ENCODE measurements around the gene STPG2. TPM values are rescaled to one million over a fixed set of nuclear protein-coding genes. Genes with fewer than 3 reads are reported as not detected.

STPG2 gene
- total RNA-seq, 1 donor from 2014 or later, result 0.99 TPM

DNA sequence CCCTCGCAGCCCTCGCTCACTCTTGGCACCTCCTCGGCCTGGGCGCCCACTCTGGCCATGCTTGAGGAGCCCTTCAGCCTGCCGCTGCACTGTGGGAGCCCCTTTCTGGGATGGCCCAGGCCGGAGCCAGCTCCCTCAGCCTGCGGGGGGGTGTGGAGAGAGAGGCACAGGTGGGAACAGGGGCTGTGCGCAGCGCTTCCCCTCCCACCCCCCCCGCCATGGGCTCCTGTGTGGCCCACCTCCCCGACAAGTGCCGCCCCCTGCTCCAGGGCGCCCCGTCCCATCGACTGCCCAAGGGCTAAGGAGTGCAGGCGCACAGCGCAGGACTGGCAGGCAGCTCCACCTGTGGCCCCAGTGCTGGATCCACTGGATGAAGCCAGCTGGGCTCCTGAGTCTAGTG, 220.2 kb downstream of the STPG2 start:
- H3K79me2 ChIP-seq (ENCODE audit: low read depth), result no peaks in the 10 kb centered on the region
- no peak overlapping the region for H3K4me3 ChIP-seq
- no peak overlapping the region for H3K27ac ChIP-seq
- no peaks in the 10 kb centered on the region for H3K9me3 ChIP-seq (ENCODE audit: low read depth)
- Mint-ChIP-seq H3K27me3 (ENCODE audit: insufficient read depth, low read depth) (peaks cover 2% of the 10 kb centered on the region), H3K27ac (no peak overlapping the region), H3K4me3 (no peak overlapping the region), H3K9me3 (no peaks in the 10 kb centered on the region), H3K36me3 (no peaks in the 10 kb centered on the region), H3K4me1 (no peaks in the 10 kb centered on the region)
- no peak overlapping the region for H3K4me2 ChIP-seq
- no peaks in the 10 kb centered on the region for H3K27me3 ChIP-seq
- H3K36me3 ChIP-seq, result no peaks in the 10 kb centered on the region
- H3F3A ChIP-seq (ENCODE audit: low read depth), result no peaks in the 10 kb centered on the region
- no peak for DNase-seq (ENCODE audit: low spot score)
- no peak overlapping the region for H2AFZ ChIP-seq (replicated peaks)
- no peaks in the 10 kb centered on the region for H3K4me1 ChIP-seq
- TF ChIP-seq, protein P1, sequence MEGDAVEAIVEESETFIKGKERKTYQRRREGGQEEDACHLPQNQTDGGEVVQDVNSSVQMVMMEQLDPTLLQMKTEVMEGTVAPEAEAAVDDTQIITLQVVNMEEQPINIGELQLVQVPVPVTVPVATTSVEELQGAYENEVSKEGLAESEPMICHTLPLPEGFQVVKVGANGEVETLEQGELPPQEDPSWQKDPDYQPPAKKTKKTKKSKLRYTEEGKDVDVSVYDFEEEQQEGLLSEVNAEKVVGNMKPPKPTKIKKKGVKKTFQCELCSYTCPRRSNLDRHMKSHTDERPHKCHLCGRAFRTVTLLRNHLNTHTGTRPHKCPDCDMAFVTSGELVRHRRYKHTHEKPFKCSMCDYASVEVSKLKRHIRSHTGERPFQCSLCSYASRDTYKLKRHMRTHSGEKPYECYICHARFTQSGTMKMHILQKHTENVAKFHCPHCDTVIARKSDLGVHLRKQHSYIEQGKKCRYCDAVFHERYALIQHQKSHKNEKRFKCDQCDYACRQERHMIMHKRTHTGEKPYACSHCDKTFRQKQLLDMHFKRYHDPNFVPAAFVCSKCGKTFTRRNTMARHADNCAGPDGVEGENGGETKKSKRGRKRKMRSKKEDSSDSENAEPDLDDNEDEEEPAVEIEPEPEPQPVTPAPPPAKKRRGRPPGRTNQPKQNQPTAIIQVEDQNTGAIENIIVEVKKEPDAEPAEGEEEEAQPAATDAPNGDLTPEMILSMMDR (IDR thresholded peaks at IDR 0.05), result no peak
- TF ChIP-seq EZH2phosphoT487 (IDR thresholded peaks at IDR 0.05), result no peak
- no peak for TF ChIP-seq EZH2 (IDR thresholded peaks at IDR 0.05)
- no peaks in the 10 kb centered on the region for H4K20me1 ChIP-seq (ENCODE audit: low read depth)
- H3K9ac ChIP-seq, result no peak overlapping the region

DNA sequence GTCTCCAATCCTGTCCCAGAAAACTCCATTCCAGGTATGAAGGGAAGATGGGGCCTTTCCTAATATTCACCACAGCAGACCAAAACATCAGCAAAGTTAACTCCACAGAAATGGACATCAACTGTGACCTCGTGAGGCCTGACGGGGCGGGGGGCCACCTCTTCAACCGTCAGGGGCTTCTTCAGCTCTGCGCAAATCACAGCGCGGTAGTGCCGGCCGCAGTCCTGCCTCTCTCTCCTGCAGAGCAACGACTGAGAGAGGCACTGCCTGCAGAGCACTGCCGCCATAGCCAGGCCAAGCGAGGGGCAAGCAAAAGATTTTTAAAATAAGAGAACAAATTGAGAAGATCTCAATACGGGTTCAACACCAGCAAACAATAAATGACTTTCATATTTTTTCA, 226.2 kb downstream of the STPG2 start:
- Histone ChIP-seq H3K27ac (no peak overlapping the region), H3K27me3 (no peaks in the 10 kb centered on the region), H3K9ac (no peak overlapping the region), H3K4me1 (no peaks in the 10 kb centered on the region), H3F3A (ENCODE audit: low read depth) (no peaks in the 10 kb centered on the region), H3K79me2 (ENCODE audit: low read depth) (no peaks in the 10 kb centered on the region), H4K20me1 (ENCODE audit: low read depth) (no peaks in the 10 kb centered on the region), H3K36me3 (no peaks in the 10 kb centered on the region), H2AFZ (replicated peaks) (no peak overlapping the region), H3K4me3 (no peak overlapping the region), H3K9me3 (ENCODE audit: low read depth) (no peaks in the 10 kb centered on the region), H3K4me2 (no peak overlapping the region)
- DNase-seq (ENCODE audit: low spot score), result no peak
- no peaks in the 10 kb centered on the region for H3K36me3 Mint-ChIP-seq
- peaks cover 6% of the 10 kb centered on the region for H3K27me3 Mint-ChIP-seq (ENCODE audit: insufficient read depth, low read depth)
- H3K4me3 Mint-ChIP-seq, result no peak overlapping the region
- no peak overlapping the region for H3K27ac Mint-ChIP-seq
- no peaks in the 10 kb centered on the region for H3K4me1 Mint-ChIP-seq
- no peak for TF ChIP-seq EZH2 (IDR thresholded peaks at IDR 0.05)
- no peak for TF ChIP-seq EZH2phosphoT487 (IDR thresholded peaks at IDR 0.05)
- TF ChIP-seq, protein P1 (IDR thresholded peaks at IDR 0.05), result no peak
- H3K9me3 Mint-ChIP-seq, result no peaks in the 10 kb centered on the region

DNA sequence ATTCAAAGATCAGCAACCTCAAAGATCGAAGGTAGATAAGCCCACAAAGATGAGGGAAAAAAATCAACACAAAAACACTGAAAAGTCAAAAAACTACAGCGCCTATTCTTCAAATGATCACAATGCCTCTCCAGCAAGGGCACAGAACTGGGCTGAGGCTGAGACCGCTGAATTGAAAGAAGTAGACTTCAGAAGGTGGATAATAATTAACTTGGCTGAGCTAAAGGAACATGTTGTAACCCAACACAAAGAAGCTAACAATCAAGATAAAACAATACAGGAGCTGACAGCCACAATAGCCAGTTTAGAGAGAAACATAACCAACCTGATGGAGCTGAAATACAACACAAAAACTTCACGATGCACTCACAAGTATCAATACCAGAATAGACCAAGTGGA, 231.1 kb downstream of the STPG2 start:
- Histone ChIP-seq H3K27ac (no peak overlapping the region), H3K27me3 (no peaks in the 10 kb centered on the region), H3K4me3 (no peak overlapping the region), H3K79me2 (ENCODE audit: low read depth) (no peaks in the 10 kb centered on the region), H4K20me1 (ENCODE audit: low read depth) (no peaks in the 10 kb centered on the region), H3F3A (ENCODE audit: low read depth) (no peaks in the 10 kb centered on the region), H2AFZ (replicated peaks) (no peak overlapping the region), H3K36me3 (no peaks in the 10 kb centered on the region), H3K4me2 (no peak overlapping the region), H3K4me1 (no peaks in the 10 kb centered on the region), H3K9ac (no peak overlapping the region), H3K9me3 (ENCODE audit: low read depth) (no peaks in the 10 kb centered on the region)
- H3K27ac Mint-ChIP-seq, result no peak overlapping the region
- no peaks in the 10 kb centered on the region for H3K9me3 Mint-ChIP-seq
- no peak for TF ChIP-seq EZH2 (IDR thresholded peaks at IDR 0.05)
- TF ChIP-seq EZH2phosphoT487 (IDR thresholded peaks at IDR 0.05), result no peak
- TF ChIP-seq, protein P1 (IDR thresholded peaks at IDR 0.05), result no peak
- no peak overlapping the region for H3K4me3 Mint-ChIP-seq
- H3K27me3 Mint-ChIP-seq (ENCODE audit: insufficient read depth, low read depth), result peaks cover 4% of the 10 kb centered on the region
- H3K36me3 Mint-ChIP-seq, result no peaks in the 10 kb centered on the region
- DNase-seq (ENCODE audit: low spot score), result no peak
- H3K4me1 Mint-ChIP-seq, result no peaks in the 10 kb centered on the region
